ENCODE measurements around the gene TLL2.
A peak's percentile ranks its signal among the peaks of the same experiment; 100 is the strongest.

TLL2 gene

DNA sequence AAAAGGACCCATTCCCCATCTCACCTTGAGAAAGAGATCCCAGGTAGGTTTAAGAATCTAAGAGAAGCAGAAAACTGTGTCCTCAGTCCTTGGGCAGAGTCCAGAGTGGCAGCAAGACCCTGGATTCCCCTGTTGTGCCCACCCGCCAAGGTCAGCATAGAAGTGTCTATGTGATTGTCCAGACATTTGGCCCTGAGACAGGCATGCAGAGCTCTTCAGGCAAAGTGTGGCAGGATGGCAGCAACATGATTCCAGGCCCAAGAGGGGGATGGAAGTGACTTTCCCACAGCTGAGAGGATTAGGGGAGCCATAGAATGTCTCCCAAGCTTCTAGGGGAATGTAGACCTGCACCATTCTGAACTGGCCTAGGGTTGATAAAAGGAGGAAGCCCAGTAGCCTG, 115.8 kb downstream of the TLL2 start:
- no peak overlapping the region for H3K9ac ChIP-seq (ENCODE audit: low read depth, low read length)
- H3K4me2 ChIP-seq (ENCODE audit: insufficient read depth, low read length), result no peak overlapping the region
- H3K36me3 ChIP-seq (ENCODE audit: insufficient read depth, low read length), result no peaks in the 10 kb centered on the region
- no peaks in the 10 kb centered on the region for H3K79me2 ChIP-seq (ENCODE audit: insufficient read depth, low read length)
- H3K27ac ChIP-seq (ENCODE audit: low read length), result no peak overlapping the region
- ATAC-seq (ENCODE audit: insufficient read depth, low read depth) (no peak), DNase-seq (no peak)
- no peaks in the 10 kb centered on the region for H4K20me1 ChIP-seq (ENCODE audit: insufficient read depth, low read length)
- peaks cover 35% of the 10 kb centered on the region for H3K27me3 ChIP-seq (ENCODE audit: insufficient read depth, low read length, poor library complexity)
- no peak for TF ChIP-seq EZH2 (IDR thresholded peaks at IDR 0.05; ENCODE audit: borderline replicate concordance, low read depth, low read length, severe bottlenecking)
- TF ChIP-seq, protein P1, sequence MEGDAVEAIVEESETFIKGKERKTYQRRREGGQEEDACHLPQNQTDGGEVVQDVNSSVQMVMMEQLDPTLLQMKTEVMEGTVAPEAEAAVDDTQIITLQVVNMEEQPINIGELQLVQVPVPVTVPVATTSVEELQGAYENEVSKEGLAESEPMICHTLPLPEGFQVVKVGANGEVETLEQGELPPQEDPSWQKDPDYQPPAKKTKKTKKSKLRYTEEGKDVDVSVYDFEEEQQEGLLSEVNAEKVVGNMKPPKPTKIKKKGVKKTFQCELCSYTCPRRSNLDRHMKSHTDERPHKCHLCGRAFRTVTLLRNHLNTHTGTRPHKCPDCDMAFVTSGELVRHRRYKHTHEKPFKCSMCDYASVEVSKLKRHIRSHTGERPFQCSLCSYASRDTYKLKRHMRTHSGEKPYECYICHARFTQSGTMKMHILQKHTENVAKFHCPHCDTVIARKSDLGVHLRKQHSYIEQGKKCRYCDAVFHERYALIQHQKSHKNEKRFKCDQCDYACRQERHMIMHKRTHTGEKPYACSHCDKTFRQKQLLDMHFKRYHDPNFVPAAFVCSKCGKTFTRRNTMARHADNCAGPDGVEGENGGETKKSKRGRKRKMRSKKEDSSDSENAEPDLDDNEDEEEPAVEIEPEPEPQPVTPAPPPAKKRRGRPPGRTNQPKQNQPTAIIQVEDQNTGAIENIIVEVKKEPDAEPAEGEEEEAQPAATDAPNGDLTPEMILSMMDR (IDR thresholded peaks at IDR 0.05; ENCODE audit: borderline replicate concordance, extremely low read depth, low read length, poor library complexity, severe bottlenecking), result no peak
- H3K4me1 ChIP-seq (ENCODE audit: insufficient read depth, low read length), result no peaks in the 10 kb centered on the region
- H3K4me3 ChIP-seq (ENCODE audit: low read depth in 1 of 2, low read length in 2 of 2), result no peak overlapping the region
- no peak overlapping the region for H2AFZ ChIP-seq (ENCODE audit: low read depth, low read length)
- no peaks in the 10 kb centered on the region for H3K9me3 ChIP-seq (ENCODE audit: insufficient read depth, low read length, severe bottlenecking)

DNA sequence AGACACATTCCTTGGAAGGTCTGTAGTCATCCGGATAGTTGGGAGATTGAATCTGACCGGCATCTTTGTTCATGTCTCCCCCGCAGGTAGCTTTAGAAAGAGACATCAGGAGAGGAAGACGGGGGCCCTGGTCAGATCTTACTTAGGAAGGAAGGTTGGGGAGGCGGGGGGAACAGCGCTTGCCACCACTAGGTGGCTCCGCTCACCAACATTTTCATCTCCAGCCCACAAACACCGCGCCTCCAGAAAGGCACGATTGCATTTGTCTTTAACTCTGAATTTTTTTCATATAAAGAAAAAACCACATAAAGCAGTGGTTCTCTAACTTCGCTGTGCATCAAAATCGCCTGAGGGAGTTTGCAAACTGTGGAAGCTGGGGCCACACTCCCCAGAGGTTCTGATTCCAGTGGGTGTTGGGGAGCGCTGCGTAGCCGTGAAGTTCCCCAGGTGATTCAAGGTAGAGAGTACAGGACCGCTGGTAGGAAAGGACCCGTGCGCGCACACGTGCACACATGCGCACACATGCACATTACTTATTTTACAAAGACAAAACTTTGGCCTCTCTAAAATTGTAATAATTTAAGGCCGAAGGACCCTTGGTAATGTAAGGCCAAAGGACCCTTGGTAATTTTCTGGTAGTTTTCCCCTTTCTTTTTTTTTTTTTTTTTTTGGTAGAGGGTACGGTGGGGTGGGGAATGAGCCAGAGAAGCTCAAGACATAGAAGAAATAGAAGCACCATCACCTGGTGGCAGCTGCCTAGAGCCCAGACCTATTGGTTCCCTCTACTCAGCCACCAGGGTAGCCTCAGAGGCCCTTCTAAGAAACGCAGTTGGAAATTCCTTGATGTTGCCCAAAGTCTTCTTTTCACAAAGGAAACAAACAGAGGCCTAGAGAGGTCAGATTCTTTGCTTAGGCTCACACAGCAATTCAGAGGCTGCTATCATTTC, 117.5 kb downstream of the TLL2 start:
- peak; percentile 96 for ATAC-seq (ENCODE audit: insufficient read depth, low read depth)
- TF ChIP-seq, protein P1 (IDR thresholded peaks at IDR 0.05; ENCODE audit: borderline replicate concordance, extremely low read depth, low read length, poor library complexity, severe bottlenecking), result peak; percentile 95
- no peak for TF ChIP-seq EZH2 (IDR thresholded peaks at IDR 0.05; ENCODE audit: borderline replicate concordance, low read depth, low read length, severe bottlenecking)
- Histone ChIP-seq H3K4me2 (ENCODE audit: insufficient read depth, low read length) (no peak overlapping the region), H4K20me1 (ENCODE audit: insufficient read depth, low read length) (no peaks in the 10 kb centered on the region), H3K9ac (ENCODE audit: low read depth, low read length) (no peak overlapping the region), H3K27ac (ENCODE audit: low read length) (no peak overlapping the region), H3K36me3 (ENCODE audit: insufficient read depth, low read length) (no peaks in the 10 kb centered on the region), H3K27me3 (ENCODE audit: insufficient read depth, low read length, poor library complexity) (peaks cover 37% of the 10 kb centered on the region), H2AFZ (ENCODE audit: low read depth, low read length) (no peak overlapping the region), H3K79me2 (ENCODE audit: insufficient read depth, low read length) (no peaks in the 10 kb centered on the region), H3K4me3 (ENCODE audit: low read depth in 1 of 2, low read length in 2 of 2) (no peak overlapping the region), H3K9me3 (ENCODE audit: insufficient read depth, low read length, severe bottlenecking) (no peaks in the 10 kb centered on the region), H3K4me1 (ENCODE audit: insufficient read depth, low read length) (no peaks in the 10 kb centered on the region)
- DNase-seq, result peak; percentile 71

DNA sequence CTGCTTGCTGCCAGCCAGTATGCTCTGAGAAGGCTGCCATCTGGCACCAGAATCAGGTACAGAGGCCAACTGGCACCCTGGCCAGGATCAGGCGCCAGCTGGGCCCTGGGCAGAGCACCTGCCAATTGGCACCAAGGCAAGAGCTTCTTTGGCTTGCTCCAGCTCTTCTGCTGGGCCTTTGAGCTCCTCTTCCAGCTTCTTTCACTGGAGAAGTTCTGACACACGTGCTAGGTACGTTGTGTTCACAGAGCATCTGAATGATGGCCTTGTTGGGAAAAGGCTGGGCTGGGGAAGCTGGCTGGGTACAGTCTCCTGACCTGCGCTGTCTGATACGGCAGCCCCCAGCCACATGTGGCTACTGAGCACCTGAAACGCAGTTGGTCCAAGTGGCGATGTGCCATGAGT, 123.3 kb downstream of the TLL2 start:
- Histone ChIP-seq H3K79me2 (ENCODE audit: insufficient read depth, low read length) (no peaks in the 10 kb centered on the region), H3K27ac (ENCODE audit: low read length) (no peak overlapping the region), H3K4me2 (ENCODE audit: insufficient read depth, low read length) (no peak overlapping the region), H3K27me3 (ENCODE audit: insufficient read depth, low read length, poor library complexity) (peaks cover 35% of the 10 kb centered on the region), H3K36me3 (ENCODE audit: insufficient read depth, low read length) (no peaks in the 10 kb centered on the region), H3K9ac (ENCODE audit: low read depth, low read length) (no peak overlapping the region), H2AFZ (ENCODE audit: low read depth, low read length) (no peak overlapping the region), H3K4me1 (ENCODE audit: insufficient read depth, low read length) (no peaks in the 10 kb centered on the region), H3K4me3 (ENCODE audit: low read depth in 1 of 2, low read length in 2 of 2) (no peak overlapping the region), H3K9me3 (ENCODE audit: insufficient read depth, low read length, severe bottlenecking) (no peaks in the 10 kb centered on the region), H4K20me1 (ENCODE audit: insufficient read depth, low read length) (no peaks in the 10 kb centered on the region; the same call in 1 of the 2 replicates)
- TF ChIP-seq, protein P1 (IDR thresholded peaks at IDR 0.05; ENCODE audit: borderline replicate concordance, extremely low read depth, low read length, poor library complexity, severe bottlenecking), result no peak
- no peak for TF ChIP-seq EZH2 (IDR thresholded peaks at IDR 0.05; ENCODE audit: borderline replicate concordance, low read depth, low read length, severe bottlenecking)
- ATAC-seq (ENCODE audit: insufficient read depth, low read depth) (no peak), DNase-seq (no peak)
